Central memory CD8-positive, alpha-beta T cell (primary cell): ENCODE results near the gene TBL1Y.

Experiments
- ATAC-seq: fragments of 150-1000 bp; cut with Tn5 transposase; replicated peaks from 2 replicates; pipeline ENCODE4 v1.10.0; 2022; ENCODE audit warnings: mild to moderate bottlenecking, moderate FRiP score, moderate number of reproducible peaks; ENCODE audit not compliant: poor library complexity, severe bottlenecking; ENCODE audit errors: extremely low read depth
- DNase-seq, 2 donors: peaks; one replicate each; pipeline ENCODE4 v3.0.0; 2021; ENCODE audit warnings: low spot score in 2 of 2
- H3K27ac Mint-ChIP-seq: one replicate; pipeline ENCODE4 v1.8.0; 2022; ENCODE audit warnings: low read depth, mild to moderate bottlenecking, moderate library complexity, mixed read lengths
- H3K27me3 Mint-ChIP-seq: one replicate; pipeline ENCODE4 v1.8.0; 2022; ENCODE audit warnings: mixed read lengths
- H3K36me3 Mint-ChIP-seq: one replicate; pipeline ENCODE4 v1.8.0; 2022; ENCODE audit warnings: mild to moderate bottlenecking, moderate library complexity, mixed read lengths; ENCODE audit not compliant: insufficient read depth
- H3K4me1 Mint-ChIP-seq: one replicate; pipeline ENCODE4 v1.8.0; 2022; ENCODE audit warnings: mixed read lengths
- H3K4me3 Mint-ChIP-seq: one replicate; pipeline ENCODE4 v1.8.0; 2022; ENCODE audit warnings: mild to moderate bottlenecking, moderate library complexity, mixed read lengths
- H3K9me3 Mint-ChIP-seq: one replicate; pipeline ENCODE4 v1.8.0; 2022; ENCODE audit warnings: mixed read lengths

The TBL1Y gene

GRCh38 chrY:6931779-6932396 lies 21.4 kb downstream of the TBL1Y start:
- ATAC-seq: no peak
- Mint-ChIP-seq H3K27me3 (peaks cover 31% of the 10 kb centered on the region), H3K4me1 (no peaks in the 10 kb centered on the region), H3K36me3 (peaks cover 2% of the 10 kb centered on the region), H3K4me3 (no peak overlapping the region), H3K27ac (no peak overlapping the region), H3K9me3 (no peaks in the 10 kb centered on the region)
- DNase-seq: no peak

- Mint-ChIP-seq H3K27ac (no peak overlapping the region), H3K4me1 (no peaks in the 10 kb centered on the region), H3K4me3 (no peak overlapping the region), H3K36me3 (peaks cover 2% of the 10 kb centered on the region), H3K27me3 (peaks cover 33% of the 10 kb centered on the region), H3K9me3 (no peaks in the 10 kb centered on the region)
- no peak for ATAC-seq
- no peak for DNase-seq
Observed at GRCh38 chrY:6935497-6935896, 25.0 kb downstream of the TBL1Y start.

GRCh38 chrY:6947695-6948094 lies 37.2 kb downstream of the TBL1Y start:
- Mint-ChIP-seq H3K9me3 (no peaks in the 10 kb centered on the region), H3K27me3 (peaks cover 19% of the 10 kb centered on the region), H3K4me1 (no peaks in the 10 kb centered on the region), H3K4me3 (no peak overlapping the region), H3K36me3 (no peaks in the 10 kb centered on the region), H3K27ac (no peak overlapping the region)
- no peak for ATAC-seq
- no peak for DNase-seq

- H3K9me3 Mint-ChIP-seq: no peaks in the 10 kb centered on the region
- no peak overlapping the region for H3K27ac Mint-ChIP-seq
- ATAC-seq (no peak), DNase-seq (no peak)
- H3K27me3 Mint-ChIP-seq: peaks cover 25% of the 10 kb centered on the region
- H3K36me3 Mint-ChIP-seq: no peaks in the 10 kb centered on the region
- H3K4me1 Mint-ChIP-seq: no peaks in the 10 kb centered on the region
- no peak overlapping the region for H3K4me3 Mint-ChIP-seq
Observed at GRCh38 chrY:6948378-6948777, 37.9 kb downstream of the TBL1Y start.

GRCh38 chrY:6949947-6950346 lies 39.5 kb downstream of the TBL1Y start:
- ATAC-seq (no peak), DNase-seq (no peak)
- no peaks in the 10 kb centered on the region for H3K9me3 Mint-ChIP-seq
- H3K4me3 Mint-ChIP-seq: no peak overlapping the region
- no peak overlapping the region for H3K27ac Mint-ChIP-seq
- no peaks in the 10 kb centered on the region for H3K4me1 Mint-ChIP-seq
- peaks cover 35% of the 10 kb centered on the region for H3K27me3 Mint-ChIP-seq
- H3K36me3 Mint-ChIP-seq: no peaks in the 10 kb centered on the region

- no peak overlapping the region for H3K27ac Mint-ChIP-seq
- H3K36me3 Mint-ChIP-seq: no peaks in the 10 kb centered on the region
- no peaks in the 10 kb centered on the region for H3K9me3 Mint-ChIP-seq
- DNase-seq (peak; percentile 13 to 56), ATAC-seq (peak; percentile 97)
- H3K4me3 Mint-ChIP-seq: no peak overlapping the region
- no peaks in the 10 kb centered on the region for H3K27me3 Mint-ChIP-seq
- H3K4me1 Mint-ChIP-seq: peaks cover 19% of the 10 kb centered on the region
Observed at GRCh38 chrY:6964732-6965131, 54.2 kb downstream of the TBL1Y start.

GRCh38 chrY:6966521-6966920 lies 56.0 kb downstream of the TBL1Y start:
- no peak for ATAC-seq
- Mint-ChIP-seq H3K27me3 (no peaks in the 10 kb centered on the region), H3K27ac (no peak overlapping the region), H3K4me1 (peaks cover 19% of the 10 kb centered on the region), H3K4me3 (no peak overlapping the region), H3K36me3 (no peaks in the 10 kb centered on the region), H3K9me3 (no peaks in the 10 kb centered on the region)
- DNase-seq: no peak

GRCh38 chrY:6967736-6968135 lies 57.2 kb downstream of the TBL1Y start:
- ATAC-seq (no peak), DNase-seq (no peak)
- Mint-ChIP-seq H3K9me3 (no peaks in the 10 kb centered on the region), H3K4me1 (peaks cover 25% of the 10 kb centered on the region), H3K4me3 (no peak overlapping the region), H3K27ac (no peak overlapping the region), H3K27me3 (no peaks in the 10 kb centered on the region), H3K36me3 (peaks cover 2% of the 10 kb centered on the region)

GRCh38 chrY:6968191-6968590 lies 57.7 kb downstream of the TBL1Y start:
- no peak for DNase-seq
- Mint-ChIP-seq H3K4me1 (peaks cover 30% of the 10 kb centered on the region), H3K9me3 (no peaks in the 10 kb centered on the region), H3K27ac (no peak overlapping the region), H3K4me3 (no peak overlapping the region), H3K27me3 (no peaks in the 10 kb centered on the region), H3K36me3 (peaks cover 2% of the 10 kb centered on the region)
- no peak for ATAC-seq

- peaks cover 2% of the 10 kb centered on the region for H3K36me3 Mint-ChIP-seq
- no peaks in the 10 kb centered on the region for H3K27me3 Mint-ChIP-seq
- H3K9me3 Mint-ChIP-seq: no peaks in the 10 kb centered on the region
- H3K27ac Mint-ChIP-seq: no peak overlapping the region
- peaks cover 17% of the 10 kb centered on the region for H3K4me1 Mint-ChIP-seq
- no peak for DNase-seq
- ATAC-seq: no peak
- no peak overlapping the region for H3K4me3 Mint-ChIP-seq
Observed at GRCh38 chrY:6972271-6972887, 61.9 kb downstream of the TBL1Y start.

- Mint-ChIP-seq H3K4me1 (peaks cover 17% of the 10 kb centered on the region), H3K36me3 (peaks cover 2% of the 10 kb centered on the region), H3K27me3 (no peaks in the 10 kb centered on the region), H3K4me3 (no peak overlapping the region), H3K27ac (peak overlapping the region; percentile 29), H3K9me3 (no peaks in the 10 kb centered on the region)
- ATAC-seq (no peak), DNase-seq (no peak)
Observed at GRCh38 chrY:6974971-6975370, 64.5 kb downstream of the TBL1Y start.

- no peak overlapping the region for H3K4me3 Mint-ChIP-seq
- H3K36me3 Mint-ChIP-seq: peaks cover 3% of the 10 kb centered on the region
- no peaks in the 10 kb centered on the region for H3K27me3 Mint-ChIP-seq
- H3K4me1 Mint-ChIP-seq: peaks cover 11% of the 10 kb centered on the region
- no peak overlapping the region for H3K27ac Mint-ChIP-seq
- ATAC-seq (no peak), DNase-seq (no peak)
- H3K9me3 Mint-ChIP-seq: no peaks in the 10 kb centered on the region
Observed at GRCh38 chrY:6977783-6978182, 67.3 kb downstream of the TBL1Y start.

GRCh38 chrY:6983221-6983620 lies 72.7 kb downstream of the TBL1Y start:
- Mint-ChIP-seq H3K9me3 (no peaks in the 10 kb centered on the region), H3K4me3 (no peak overlapping the region)

More at GRCh38 chrY:6983221-6983620, 72.7 kb downstream of the TBL1Y start:
- H3K27me3 Mint-ChIP-seq: no peaks in the 10 kb centered on the region
- ATAC-seq: no peak
- peaks cover 25% of the 10 kb centered on the region for H3K4me1 Mint-ChIP-seq
- H3K36me3 Mint-ChIP-seq: peaks cover 4% of the 10 kb centered on the region
- no peak overlapping the region for H3K27ac Mint-ChIP-seq
- no peak for DNase-seq
